DOHH2 (cell line): ENCODE data around the gene VWF.

ENCODE experiments used
- H3F3A ChIP-seq: fragments of 200-600 bp; sonication (generic), shearing (Covaris generic); 2 replicates; pipeline ENCODE4 v1.6.0; 2016; ENCODE audit warnings: antibody characterized with exemption, mild to moderate bottlenecking; ENCODE audit not compliant: control insufficient read depth, insufficient read depth
- H3K27ac ChIP-seq: fragments of 200-600 bp; sonication (generic); 2 replicates; pipeline ENCODE4 v1.5.1; 2014; ENCODE audit warnings: low read depth, mild to moderate bottlenecking, low read length, moderate library complexity
- H3K27me3 ChIP-seq: fragments of 200-600 bp; sonication (generic); 2 replicates; pipeline ENCODE4 v1.6.1; 2014; ENCODE audit warnings: mild to moderate bottlenecking, low read length, mixed read lengths; ENCODE audit not compliant: control insufficient read depth
- H3K36me3 ChIP-seq: fragments of 200-600 bp; sonication (generic); 2 replicates; pipeline ENCODE4 v1.6.1; 2014; ENCODE audit warnings: mild to moderate bottlenecking, low read length, moderate library complexity, mixed read lengths; ENCODE audit not compliant: control insufficient read depth
- H3K4me1 ChIP-seq: fragments of 200-600 bp; sonication (generic); 2 replicates; pipeline ENCODE4 v1.6.1; 2014; ENCODE audit warnings: mild to moderate bottlenecking, low read length, mixed read lengths; ENCODE audit not compliant: control insufficient read depth
- H3K4me2 ChIP-seq: fragments of 200-600 bp; sonication (generic); 2 replicates; pipeline ENCODE4 v1.6.0; 2014; ENCODE audit warnings: mild to moderate bottlenecking, low read length, moderate library complexity
- H3K4me3 ChIP-seq: fragments of 200-600 bp; sonication (generic); 2 replicates; pipeline ENCODE4 v1.5.1; 2014; ENCODE audit warnings: mild to moderate bottlenecking, low read length, mixed read lengths
- H3K79me2 ChIP-seq: fragments of 200-600 bp; sonication (generic); 2 replicates; pipeline ENCODE4 v1.6.1; 2014; ENCODE audit warnings: mild to moderate bottlenecking, low read length, mixed read lengths; ENCODE audit not compliant: control insufficient read depth
- H3K9me2 ChIP-seq: fragments of 200-600 bp; sonication (generic); replicated peaks from 2 replicates; pipeline ENCODE4 v1.6.1; 2014; ENCODE audit warnings: mild to moderate bottlenecking, low read length, mixed read lengths; ENCODE audit not compliant: control insufficient read depth
- H3K9me3 ChIP-seq: fragments of 200-600 bp; sonication (generic); 2 replicates; pipeline ENCODE4 v1.6.1; 2014; ENCODE audit warnings: antibody characterized with exemption, low read length, mixed read lengths; ENCODE audit not compliant: control insufficient read depth, insufficient read depth
- H4K20me1 ChIP-seq: fragments of 200-600 bp; sonication (generic); 2 replicates; pipeline ENCODE4 v1.6.0; 2014; ENCODE audit warnings: low read depth, mild to moderate bottlenecking, antibody characterized with exemption, low read length, moderate library complexity; ENCODE audit not compliant: control insufficient read depth, insufficient read depth
- CTCF ChIP-seq: fragments of 200-600 bp; sonication (generic); IDR thresholded peaks from one replicate; pipeline ENCODE4 v1.5.1; 2014; ENCODE audit warnings: antibody characterized with exemption, mild to moderate bottlenecking, low read depth, low read length; ENCODE audit not compliant: poor library complexity, severe bottlenecking
- EZH2phosphoT487 ChIP-seq: fragments of 200-600 bp; sonication (generic); IDR thresholded peaks from 2 replicates; pipeline ENCODE4 v1.6.1; 2017; ENCODE audit warnings: borderline replicate concordance, mild to moderate bottlenecking, antibody characterized with exemption, low read length, moderate library complexity, mixed read lengths

Gene VWF

DNA sequence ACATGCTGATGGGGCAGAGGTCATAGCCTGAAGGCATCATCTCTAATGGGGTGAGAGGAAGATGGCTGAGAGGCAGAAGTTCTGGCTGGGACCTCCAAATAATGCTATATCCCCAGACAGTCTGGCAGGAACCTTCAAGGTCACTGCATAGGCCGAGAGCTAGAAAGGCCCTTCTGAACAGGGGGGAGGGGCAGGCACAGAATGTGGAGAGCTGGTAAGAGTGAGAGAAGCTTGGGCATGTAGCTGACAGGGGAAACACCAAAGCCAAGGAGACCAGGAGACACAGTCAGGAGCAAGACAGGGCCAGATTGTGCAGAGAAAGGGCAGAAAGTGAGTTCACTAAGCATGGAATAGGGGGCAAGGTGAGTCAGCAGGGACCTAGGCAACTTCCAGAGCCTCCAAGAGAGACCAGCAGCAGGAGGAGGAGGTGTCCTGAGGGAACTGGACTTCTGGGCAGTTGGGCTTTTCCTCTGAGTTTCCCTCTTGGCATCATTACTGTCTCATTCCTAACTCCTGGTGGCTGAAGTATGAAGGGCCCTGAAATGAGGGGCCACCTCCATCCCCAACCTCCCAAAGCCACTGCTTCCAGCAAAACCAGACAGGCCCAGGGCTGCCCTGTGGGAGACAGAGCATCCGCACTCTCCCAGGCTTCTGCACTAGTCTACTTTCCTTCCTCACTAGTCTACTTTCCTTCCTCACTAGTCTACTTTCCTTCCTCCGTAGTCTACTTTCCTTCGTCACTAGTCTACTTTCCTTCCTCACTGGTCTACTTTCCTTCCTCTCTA lies 196.5 kb downstream of the VWF start:
- Histone ChIP-seq H3K9me3 (no peaks in the 10 kb centered on the region), H3K4me3 (no peak overlapping the region), H3F3A (no peaks in the 10 kb centered on the region)

GRCh38 chr12:5925646-5926045 lies 198.8 kb downstream of the VWF start:
- no peak overlapping the region for H3K4me2 ChIP-seq
- H3K36me3 ChIP-seq, result no peaks in the 10 kb centered on the region
- H3K79me2 ChIP-seq, result no peaks in the 10 kb centered on the region
- no peak overlapping the region for H3K4me3 ChIP-seq
- H3F3A ChIP-seq, result no peaks in the 10 kb centered on the region
- H3K27me3 ChIP-seq, result no peaks in the 10 kb centered on the region
- no peaks in the 10 kb centered on the region for H3K4me1 ChIP-seq
- no peaks in the 10 kb centered on the region for H3K9me3 ChIP-seq
- no peak overlapping the region for H3K27ac ChIP-seq
- H4K20me1 ChIP-seq, result no peaks in the 10 kb centered on the region
- TF ChIP-seq EZH2phosphoT487 (no peak), CTCF (no peak)
- H3K9me2 ChIP-seq, result no peaks in the 10 kb centered on the region

More for the DNA sequence above, 196.5 kb downstream of the VWF start:
- H3K36me3 ChIP-seq, result no peaks in the 10 kb centered on the region
- no peaks in the 10 kb centered on the region for H3K9me2 ChIP-seq
- no peaks in the 10 kb centered on the region for H4K20me1 ChIP-seq
- H3K27me3 ChIP-seq, result no peaks in the 10 kb centered on the region
- no peaks in the 10 kb centered on the region for H3K79me2 ChIP-seq
- no peak overlapping the region for H3K27ac ChIP-seq
- TF ChIP-seq CTCF (no peak), EZH2phosphoT487 (no peak)
- H3K4me2 ChIP-seq, result no peak overlapping the region
- no peaks in the 10 kb centered on the region for H3K4me1 ChIP-seq

- no peaks in the 10 kb centered on the region for H3F3A ChIP-seq
- no peaks in the 10 kb centered on the region for H3K36me3 ChIP-seq
- H3K4me1 ChIP-seq, result no peaks in the 10 kb centered on the region
- H3K9me2 ChIP-seq, result no peaks in the 10 kb centered on the region
- H3K27ac ChIP-seq, result no peak overlapping the region
- H3K27me3 ChIP-seq, result no peaks in the 10 kb centered on the region
- no peaks in the 10 kb centered on the region for H3K79me2 ChIP-seq
- H3K4me2 ChIP-seq, result no peak overlapping the region
- H3K9me3 ChIP-seq, result no peaks in the 10 kb centered on the region
- no peaks in the 10 kb centered on the region for H4K20me1 ChIP-seq
- H3K4me3 ChIP-seq, result no peak overlapping the region
- no peak for TF ChIP-seq EZH2phosphoT487
- no peak for TF ChIP-seq CTCF
Observed at GRCh38 chr12:5924342-5924741, 200.1 kb downstream of the VWF start.
